ENCODE data around the gene ZNF100. TPM values are rescaled to one million over a fixed set of nuclear protein-coding genes. Genes with fewer than 3 reads are reported as not detected.
A peak's percentile ranks its signal among the peaks of the same experiment; 100 is the strongest.
"Not testable (repeated sequence)": the region's sequence is repeated elsewhere in the genome, so short reads cannot be mapped to it uniquely, and the experiment has no call there.

The ZNF100 gene
- total RNA-seq, 1 donor: 3.6 TPM

- H4K20me1 ChIP-seq (ENCODE audit: insufficient read depth, low read length): no peaks in the 10 kb centered on the region
- no peaks in the 10 kb centered on the region for H3K27me3 ChIP-seq (ENCODE audit: insufficient read depth, low read length)
- no peak for DNase-seq (ENCODE audit: insufficient read length, low spot score, missing footprints)
- no peak overlapping the region for H3K4me3 ChIP-seq (ENCODE audit: insufficient read depth, low read length)
- no peaks in the 10 kb centered on the region for H3K4me1 ChIP-seq (ENCODE audit: insufficient read depth, low read length)
- H3K36me3 ChIP-seq (ENCODE audit: insufficient read depth, low read length): peaks cover 20% of the 10 kb centered on the region
- TF ChIP-seq CTCF (IDR thresholded peaks at IDR 0.05; ENCODE audit: extremely low read depth, low read depth, low read length): no peak
- no peak overlapping the region for H2AFZ ChIP-seq (ENCODE audit: low read length)
- no peaks in the 10 kb centered on the region for H3K9me3 ChIP-seq (ENCODE audit: low read depth, low read length)
- H3K27ac ChIP-seq (ENCODE audit: low read depth, low read length): no peak overlapping the region
- peaks cover 4% of the 10 kb centered on the region for H3K79me2 ChIP-seq (ENCODE audit: insufficient read depth, low read length)
- H3K4me2 ChIP-seq (ENCODE audit: insufficient read depth, low read length): no peak overlapping the region
Observed at GRCh38 chr19:21758296-21758695, 9.1 kb downstream of the ZNF100 start.

- H4K20me1 ChIP-seq (ENCODE audit: insufficient read depth, low read length); H3K79me2 ChIP-seq (ENCODE audit: insufficient read depth, low read length); H3K27ac ChIP-seq (ENCODE audit: low read depth, low read length); H3K4me1 ChIP-seq (ENCODE audit: insufficient read depth, low read length); DNase-seq (ENCODE audit: insufficient read length, low spot score, missing footprints); H3K4me2 ChIP-seq (ENCODE audit: insufficient read depth, low read length); H3K9me3 ChIP-seq (ENCODE audit: low read depth, low read length); H2AFZ ChIP-seq (ENCODE audit: low read length); H3K27me3 ChIP-seq (ENCODE audit: insufficient read depth, low read length); H3K4me3 ChIP-seq (ENCODE audit: insufficient read depth, low read length): not testable (repeated sequence)
- peaks cover 15% of the 10 kb centered on the region for H3K36me3 ChIP-seq (ENCODE audit: insufficient read depth, low read length)
Observed at GRCh38 chr19:21755555-21755954, 11.8 kb downstream of the ZNF100 start.

- Histone ChIP-seq H3K79me2 (ENCODE audit: insufficient read depth, low read length) (peaks cover 4% of the 10 kb centered on the region), H3K4me3 (ENCODE audit: insufficient read depth, low read length) (no peak overlapping the region), H3K9me3 (ENCODE audit: low read depth, low read length) (no peaks in the 10 kb centered on the region), H3K4me2 (ENCODE audit: insufficient read depth, low read length) (no peak overlapping the region), H3K27ac (ENCODE audit: low read depth, low read length) (no peak overlapping the region), H4K20me1 (ENCODE audit: insufficient read depth, low read length) (no peaks in the 10 kb centered on the region), H3K27me3 (ENCODE audit: insufficient read depth, low read length) (no peaks in the 10 kb centered on the region), H2AFZ (ENCODE audit: low read length) (no peak overlapping the region), H3K4me1 (ENCODE audit: insufficient read depth, low read length) (peaks cover 9% of the 10 kb centered on the region), H3K36me3 (ENCODE audit: insufficient read depth, low read length) (peaks cover 8% of the 10 kb centered on the region)
- DNase-seq (ENCODE audit: insufficient read length, low spot score, missing footprints): peak; percentile 83
- TF ChIP-seq CTCF (IDR thresholded peaks at IDR 0.05; ENCODE audit: extremely low read depth, low read depth, low read length): no peak
Observed at GRCh38 chr19:21751384-21751783, 16.0 kb downstream of the ZNF100 start.

- Histone ChIP-seq H3K36me3 (ENCODE audit: insufficient read depth, low read length) (peaks cover 8% of the 10 kb centered on the region), H3K27ac (ENCODE audit: low read depth, low read length) (no peak overlapping the region), H4K20me1 (ENCODE audit: insufficient read depth, low read length) (no peaks in the 10 kb centered on the region), H2AFZ (ENCODE audit: low read length) (no peak overlapping the region), H3K9me3 (ENCODE audit: low read depth, low read length) (no peaks in the 10 kb centered on the region), H3K79me2 (ENCODE audit: insufficient read depth, low read length) (peaks cover 3% of the 10 kb centered on the region), H3K4me1 (ENCODE audit: insufficient read depth, low read length) (peaks cover 9% of the 10 kb centered on the region), H3K4me2 (ENCODE audit: insufficient read depth, low read length) (no peak overlapping the region), H3K4me3 (ENCODE audit: insufficient read depth, low read length) (no peak overlapping the region), H3K27me3 (ENCODE audit: insufficient read depth, low read length) (no peaks in the 10 kb centered on the region)
- no peak for DNase-seq (ENCODE audit: insufficient read length, low spot score, missing footprints)
- no peak for TF ChIP-seq CTCF (IDR thresholded peaks at IDR 0.05; ENCODE audit: extremely low read depth, low read depth, low read length)
Observed at GRCh38 chr19:21750586-21751128, 16.7 kb downstream of the ZNF100 start.
